SJSA1 (cell line): ENCODE measurements around the gene MAOA. TPM values are rescaled to one million over a fixed set of nuclear protein-coding genes. Genes with fewer than 3 reads are reported as not detected.
A peak's percentile ranks its signal among the peaks of the same experiment; 100 is the strongest.

Experiments used
- DNase-seq, 2 experiments: peaks; one replicate each; pipeline ENCODE4 v3.0.0-alpha.2; 2015 to 2020; ENCODE audit warnings: low spot score in 2 of 2, low read depth in 1 of 2
- H3K27ac ChIP-seq: fragments of 250-450 bp; sonication (Bioruptor Pico); 2 replicates; pipeline ENCODE4 v1.5.1; 2020; ENCODE audit warnings: mild to moderate bottlenecking, moderate library complexity
- H3K27me3 ChIP-seq: fragments of 250-450 bp; sonication (Bioruptor Pico); replicated peaks from 2 replicates; pipeline ENCODE4 v1.5.1; 2020; ENCODE audit warnings: mild to moderate bottlenecking, moderate library complexity
- H3K36me3 ChIP-seq: fragments of 250-450 bp; sonication (Bioruptor Pico); 2 replicates; pipeline ENCODE4 v1.5.1; 2020; ENCODE audit warnings: mild to moderate bottlenecking
- H3K4me1 ChIP-seq: fragments of 250-450 bp; sonication (Bioruptor Pico); replicated peaks from 2 replicates; pipeline ENCODE4 v1.6.1; 2021; ENCODE audit warnings: mild to moderate bottlenecking
- H3K4me3 ChIP-seq: fragments of 250-450 bp; sonication (Bioruptor Pico); 2 replicates; pipeline ENCODE4 v1.5.1; 2020; ENCODE audit warnings: mild to moderate bottlenecking
- H3K9me3 ChIP-seq: fragments of 250-450 bp; sonication (Bioruptor Pico); replicated peaks from 2 replicates; pipeline ENCODE4 v1.5.1; 2020; ENCODE audit warnings: mild to moderate bottlenecking
- total RNA-seq: library from RNA; depleted of rRNA; stranded (reverse); fragments of >200 nt; shearing (Covaris generic); gene quantifications from 2 replicates; pipeline ENCODE4 v1.2.3, GENCODE V29; 2014

The MAOA gene
- total RNA-seq, 1 experiment from 2014 or later = 7.1 TPM

DNA sequence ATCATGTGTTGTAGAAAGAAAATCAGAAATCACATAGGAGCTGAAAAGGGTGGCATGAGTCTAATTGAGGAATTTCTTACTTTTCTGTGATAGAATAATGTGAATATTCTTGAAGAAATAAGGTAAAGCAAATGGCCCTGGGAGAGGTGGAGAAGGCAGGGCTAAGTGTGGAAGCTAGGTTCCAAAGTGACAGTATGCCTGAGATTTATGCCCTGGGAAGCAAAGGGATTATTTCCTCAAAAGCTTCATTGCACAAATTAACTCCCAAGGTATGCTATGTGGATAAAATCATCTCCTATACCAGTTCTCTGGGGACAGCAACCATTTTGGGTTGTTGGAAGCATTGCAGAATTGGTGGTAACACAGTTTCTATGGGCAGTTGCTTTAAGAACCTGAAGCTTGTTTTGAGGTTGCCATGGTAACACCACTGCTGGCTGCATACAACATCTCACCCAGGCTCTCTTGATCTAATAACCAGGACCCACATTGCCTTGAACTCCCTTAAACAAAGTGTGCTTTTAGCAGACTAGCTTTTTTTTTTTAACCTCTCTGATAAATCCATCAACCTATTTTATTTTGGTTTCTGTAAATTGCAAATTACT is 21.0 kb downstream of the MAOA start:
- H3K36me3 ChIP-seq = no peaks in the 10 kb centered on the region
- no peaks in the 10 kb centered on the region for H3K27me3 ChIP-seq
- no peak overlapping the region for H3K27ac ChIP-seq
- no peaks in the 10 kb centered on the region for H3K9me3 ChIP-seq
- no peaks in the 10 kb centered on the region for H3K4me1 ChIP-seq
- DNase-seq = no peak
- no peak overlapping the region for H3K4me3 ChIP-seq

- H3K4me1 ChIP-seq = no peaks in the 10 kb centered on the region
- no peaks in the 10 kb centered on the region for H3K9me3 ChIP-seq
- DNase-seq = no peak
- no peak overlapping the region for H3K27ac ChIP-seq
- no peak overlapping the region for H3K4me3 ChIP-seq
- H3K36me3 ChIP-seq = no peaks in the 10 kb centered on the region
- H3K27me3 ChIP-seq = no peaks in the 10 kb centered on the region
Observed at GRCh38 chrX:43677993-43678392, 21.9 kb downstream of the MAOA start.

DNA sequence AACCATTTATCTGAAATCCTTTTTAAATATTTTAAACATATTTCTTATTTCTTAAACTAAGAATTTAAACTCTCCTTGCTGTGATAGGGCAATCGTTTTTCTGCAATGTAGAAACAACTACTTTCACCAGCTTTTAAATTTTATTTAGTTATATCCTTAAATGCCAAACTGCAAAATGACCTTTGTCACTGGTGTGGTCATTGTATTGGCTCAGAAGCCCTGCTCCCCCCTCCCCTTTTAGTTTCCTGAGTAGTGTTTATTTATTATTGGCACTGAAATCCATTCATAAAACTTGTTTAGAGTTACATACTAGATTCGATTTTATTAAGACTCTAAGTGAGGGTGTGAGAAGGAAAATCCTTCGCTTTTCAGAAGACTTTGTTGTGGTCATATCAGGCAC is 23.0 kb downstream of the MAOA start:
- H3K27me3 ChIP-seq = no peaks in the 10 kb centered on the region
- no peak overlapping the region for H3K27ac ChIP-seq
- no peak overlapping the region for H3K4me3 ChIP-seq

GRCh38 chrX:43679778-43680177 is 23.7 kb downstream of the MAOA start:
- H3K27me3 ChIP-seq = no peaks in the 10 kb centered on the region
- H3K36me3 ChIP-seq = no peaks in the 10 kb centered on the region
- peak in 1 of 2 experiments; percentile 15 for DNase-seq
- H3K4me3 ChIP-seq = no peak overlapping the region
- H3K4me1 ChIP-seq = no peaks in the 10 kb centered on the region
- H3K27ac ChIP-seq = no peak overlapping the region
- H3K9me3 ChIP-seq = no peaks in the 10 kb centered on the region

More for the DNA sequence above, 23.0 kb downstream of the MAOA start:
- Histone ChIP-seq H3K36me3 (no peaks in the 10 kb centered on the region), H3K9me3 (no peaks in the 10 kb centered on the region), H3K4me1 (no peaks in the 10 kb centered on the region)
- no peak for DNase-seq

- Histone ChIP-seq H3K27ac (no peak overlapping the region), H3K4me1 (peaks cover 19% of the 10 kb centered on the region), H3K27me3 (no peaks in the 10 kb centered on the region), H3K36me3 (no peaks in the 10 kb centered on the region), H3K9me3 (no peaks in the 10 kb centered on the region), H3K4me3 (no peak overlapping the region)
- no peak for DNase-seq
Observed at GRCh38 chrX:43682726-43683125, 26.6 kb downstream of the MAOA start.

GRCh38 chrX:43685221-43685620 is 29.1 kb downstream of the MAOA start:
- Histone ChIP-seq H3K27ac (peak overlapping the region; percentile 79), H3K27me3 (no peaks in the 10 kb centered on the region), H3K9me3 (no peaks in the 10 kb centered on the region), H3K36me3 (no peaks in the 10 kb centered on the region), H3K4me1 (peaks cover 19% of the 10 kb centered on the region), H3K4me3 (no peak overlapping the region)
- no peak for DNase-seq

DNA sequence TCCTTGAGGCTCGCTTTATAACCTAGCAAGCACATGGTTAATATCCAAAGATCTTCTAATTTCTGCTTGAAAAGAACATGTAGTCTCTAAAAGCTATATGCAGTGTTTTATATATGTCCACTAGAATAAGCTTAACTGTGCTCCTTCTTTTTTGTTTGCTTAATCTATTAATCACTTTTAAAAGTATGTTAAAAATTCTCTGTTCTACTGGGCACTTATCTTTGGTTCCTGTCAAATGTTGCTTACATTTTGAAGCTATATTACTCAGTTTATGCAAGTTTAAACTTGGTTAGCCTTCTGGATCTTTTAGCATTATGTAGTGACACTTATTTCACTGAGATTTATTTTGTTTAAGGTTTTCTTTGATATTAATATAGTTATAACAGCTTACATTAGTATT is 32.5 kb downstream of the MAOA start:
- no peaks in the 10 kb centered on the region for H3K27me3 ChIP-seq

GRCh38 chrX:43693602-43694406 is 37.7 kb downstream of the MAOA start:
- no peak overlapping the region for H3K27ac ChIP-seq
- no peaks in the 10 kb centered on the region for H3K36me3 ChIP-seq
- H3K4me3 ChIP-seq = no peak overlapping the region
- DNase-seq = no peak
- peaks cover 8% of the 10 kb centered on the region for H3K4me1 ChIP-seq
- H3K27me3 ChIP-seq = no peaks in the 10 kb centered on the region
- H3K9me3 ChIP-seq = no peaks in the 10 kb centered on the region

More for the DNA sequence above, 32.5 kb downstream of the MAOA start:
- no peak overlapping the region for H3K27ac ChIP-seq
- no peaks in the 10 kb centered on the region for H3K36me3 ChIP-seq
- H3K9me3 ChIP-seq = no peaks in the 10 kb centered on the region
- peaks cover 21% of the 10 kb centered on the region for H3K4me1 ChIP-seq
- DNase-seq = no peak
- no peak overlapping the region for H3K4me3 ChIP-seq

DNA sequence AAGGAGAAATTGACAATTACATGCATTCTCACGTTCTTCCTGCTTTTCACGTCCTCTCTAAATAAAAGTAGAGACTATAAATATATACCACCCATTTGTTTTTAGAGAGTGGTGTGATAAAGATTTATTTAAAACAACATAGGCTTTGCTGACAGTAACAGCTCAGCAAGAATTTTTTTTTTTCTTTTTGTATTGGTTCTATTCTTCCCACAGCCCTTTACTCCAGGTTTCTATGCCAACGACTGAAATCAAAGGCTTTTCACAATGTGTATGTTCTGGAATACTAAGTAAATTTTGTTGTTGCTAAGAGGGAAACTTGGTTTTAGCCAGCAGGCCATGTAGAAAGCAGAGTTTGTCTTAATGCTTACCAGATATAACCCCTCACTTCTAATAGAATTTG is 43.4 kb downstream of the MAOA start:
- Histone ChIP-seq H3K27me3 (no peaks in the 10 kb centered on the region), H3K27ac (no peak overlapping the region), H3K4me1 (peaks cover 24% of the 10 kb centered on the region), H3K36me3 (no peaks in the 10 kb centered on the region), H3K9me3 (no peaks in the 10 kb centered on the region), H3K4me3 (no peak overlapping the region)
- no peak for DNase-seq

GRCh38 chrX:43702079-43702524 is 46.0 kb downstream of the MAOA start:
- Histone ChIP-seq H3K4me1 (peaks cover 24% of the 10 kb centered on the region), H3K4me3 (no peak overlapping the region), H3K27ac (peak overlapping the region; percentile 82; the same call in 1 of the 2 replicates), H3K36me3 (no peaks in the 10 kb centered on the region), H3K9me3 (no peaks in the 10 kb centered on the region), H3K27me3 (no peaks in the 10 kb centered on the region)
- DNase-seq = no peak

DNA sequence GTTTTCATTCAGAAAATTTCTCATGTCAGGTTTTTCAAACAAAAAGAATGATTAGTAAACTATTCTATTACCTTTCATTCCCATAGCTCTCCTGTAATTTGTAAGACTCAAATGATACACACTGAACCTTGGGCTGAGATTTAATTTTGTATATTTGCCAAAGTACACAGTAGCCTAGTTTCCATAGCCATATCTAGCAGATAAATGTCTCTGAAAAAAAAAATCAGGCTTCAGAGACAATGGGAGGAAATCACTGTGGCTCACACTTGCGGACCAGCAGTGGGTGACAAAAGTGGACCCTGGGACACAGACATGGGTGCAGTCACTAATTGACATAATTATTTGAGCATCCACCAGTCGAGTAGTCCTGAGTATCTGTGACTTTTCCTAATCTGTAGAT is 46.6 kb downstream of the MAOA start:
- peak overlapping the region; percentile 82 for H3K27ac ChIP-seq
- H3K4me1 ChIP-seq = peaks cover 24% of the 10 kb centered on the region
- DNase-seq = no peak
- no peaks in the 10 kb centered on the region for H3K27me3 ChIP-seq
- no peaks in the 10 kb centered on the region for H3K9me3 ChIP-seq
- H3K4me3 ChIP-seq = no peak overlapping the region
- H3K36me3 ChIP-seq = no peaks in the 10 kb centered on the region

DNA sequence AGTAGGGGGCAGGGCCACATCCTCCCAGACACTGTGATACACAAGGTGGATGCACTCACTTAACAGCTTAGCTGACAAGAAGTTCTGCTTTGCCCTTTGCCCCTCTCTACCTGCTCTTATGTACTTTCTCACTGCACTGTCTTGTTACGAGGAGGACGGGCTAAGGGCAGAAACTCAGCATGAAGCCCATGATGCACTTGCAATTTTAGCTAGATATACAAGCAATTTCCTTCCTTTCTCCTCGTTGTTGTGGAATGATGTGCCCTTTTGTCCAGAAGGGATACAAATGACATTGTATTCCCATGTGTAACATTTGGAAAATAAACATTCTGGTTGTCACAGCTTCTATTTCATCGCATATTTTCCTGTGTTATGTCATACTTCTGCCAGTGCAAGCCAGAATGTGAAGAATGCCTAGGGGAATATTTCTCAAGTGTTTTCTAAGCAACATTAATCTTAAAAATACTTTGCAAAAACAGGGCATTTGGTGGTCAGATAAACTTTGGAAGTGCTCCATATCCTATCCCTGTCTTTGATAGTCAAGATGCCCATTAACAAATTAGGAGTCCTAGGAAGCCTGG is 47.2 kb downstream of the MAOA start:
- Histone ChIP-seq H3K9me3 (no peaks in the 10 kb centered on the region), H3K27me3 (no peaks in the 10 kb centered on the region), H3K4me1 (peaks cover 24% of the 10 kb centered on the region), H3K27ac (peak overlapping the region; percentile 82), H3K36me3 (no peaks in the 10 kb centered on the region), H3K4me3 (no peak overlapping the region)
- peak; percentile 39 to 73 for DNase-seq

GRCh38 chrX:43706786-43707370 is 50.8 kb downstream of the MAOA start:
- no peaks in the 10 kb centered on the region for H3K9me3 ChIP-seq
- no peak for DNase-seq
- no peaks in the 10 kb centered on the region for H3K27me3 ChIP-seq
- H3K27ac ChIP-seq = no peak overlapping the region
- H3K4me1 ChIP-seq = peaks cover 23% of the 10 kb centered on the region
- H3K36me3 ChIP-seq = no peaks in the 10 kb centered on the region
- H3K4me3 ChIP-seq = no peak overlapping the region
